Caco-2 (cell line): ENCODE results near the gene TAF3. TPM values are rescaled to one million over a fixed set of nuclear protein-coding genes. Genes with fewer than 3 reads are reported as not detected.

Experiments used
- BruUV-seq: library from RNA; stranded (reverse); fragments of 400-500 nt; replicated peaks from 2 replicates; lab custom pipeline; 2021; lab: Mats Ljungman, UMichigan
- CTCF ChIA-PET: fragments of 300-600 bp; sonication (Branson Sonifier 250); formaldehyde crosslinking; loops from one replicate; lab custom pipeline; 2022; ENCODE audit warnings: antibody characterized with exemption; lab: Charles Lee
- POLR2A ChIA-PET: fragments of 300-600 bp; sonication (Branson Sonifier 250); formaldehyde crosslinking; loops from one replicate; lab custom pipeline; 2022; ENCODE audit warnings: antibody characterized with exemption; lab: Charles Lee
- DNase-seq, 2 experiments: peaks; one replicate each; pipeline versions ENCODE4 v3.0.0 to v3.0.0-alpha.2; 2020 to 2022
- H3K27me3 ChIP-seq: replicated peaks from 2 replicates; pipeline ENCODE4 v1.6.0; 2011; ENCODE audit warnings: low read length; ENCODE audit not compliant: control insufficient read depth, insufficient read depth
- H3K36me3 ChIP-seq: 2 replicates; pipeline ENCODE4 v1.5.1; 2011; ENCODE audit warnings: low read length; ENCODE audit not compliant: control insufficient read depth, insufficient read depth
- H3K4me1 ChIP-seq: fragments of 250-450 bp; sonication (Bioruptor Pico); 2 replicates; pipeline ENCODE4 v1.5.1; 2020; ENCODE audit warnings: mild to moderate bottlenecking
- H3K4me3 ChIP-seq: 2 replicates; pipeline ENCODE4 v1.5.1; 2011; ENCODE audit warnings: low read depth, mild to moderate bottlenecking, control low read depth, low read length
- H3K9me3 ChIP-seq: fragments of 250-450 bp; sonication (Bioruptor Pico); 2 replicates; pipeline ENCODE4 v1.5.1; 2020; ENCODE audit warnings: mild to moderate bottlenecking, moderate library complexity
- H3K27ac Mint-ChIP-seq: one replicate; pipeline ENCODE4 v1.8.0; 2022; ENCODE audit warnings: mixed read lengths; ENCODE audit not compliant: unreplicated experiment
- H3K27me3 Mint-ChIP-seq: one replicate; pipeline ENCODE4 v1.8.0; 2022; ENCODE audit warnings: mixed read lengths; ENCODE audit not compliant: insufficient read depth, unreplicated experiment
- H3K36me3 Mint-ChIP-seq: one replicate; pipeline ENCODE4 v1.8.0; 2022; ENCODE audit warnings: mild to moderate bottlenecking, mixed read lengths; ENCODE audit not compliant: insufficient read depth, unreplicated experiment
- H3K4me1 Mint-ChIP-seq: one replicate; pipeline ENCODE4 v1.8.0; 2022; ENCODE audit warnings: low read depth, mixed read lengths; ENCODE audit not compliant: unreplicated experiment
- H3K4me3 Mint-ChIP-seq: one replicate; pipeline ENCODE4 v1.8.0; 2022; ENCODE audit warnings: mild to moderate bottlenecking, moderate library complexity, mixed read lengths; ENCODE audit not compliant: unreplicated experiment
- H3K9me3 Mint-ChIP-seq: one replicate; pipeline ENCODE4 v1.8.0; 2022; ENCODE audit warnings: mixed read lengths; ENCODE audit not compliant: unreplicated experiment
- intact Hi-C: fragments of 100-400 bp; cut with micrococcal nuclease; formaldehyde crosslinking; loops from one replicate; pipeline ENCODE4 v1.10.0; 2022; ENCODE audit not compliant: unreplicated experiment
- total RNA-seq: library from RNA; stranded (reverse); gene quantifications from 2 replicates; pipeline ENCODE4 v1.2.3, GENCODE V29; 2022
- TF ChIP-seq, protein P1 (sequence below), 2 experiments: fragments of 200-600 bp in 1 of 2; IDR thresholded peaks; 1 replicate in 1 of 2; 2 replicates in 1 of 2; pipeline versions ENCODE4 v1.5.1 to v1.8.0; 2011 to 2022; ENCODE audit warnings: antibody characterized with exemption in 1 of 2, control low read depth in 1 of 2, inconsistent platforms in 1 of 2, low read depth in 1 of 2, low read length in 1 of 2, mild to moderate bottlenecking in 1 of 2, moderate library complexity in 1 of 2; ENCODE audit not compliant: insufficient read depth in 1 of 2, severe bottlenecking in 1 of 2, unreplicated experiment in 1 of 2

Gene TAF3
- total RNA-seq, 1 experiment from 2014 or later: 30.6 TPM

GRCh38 chr10:7862121-7862514 is 43.8 kb downstream of the TAF3 start:
- Histone ChIP-seq H3K36me3 (no peaks in the 10 kb centered on the region), H3K4me1 (peaks cover 22% of the 10 kb centered on the region), H3K9me3 (peaks cover 23% of the 10 kb centered on the region), H3K27me3 (no peaks in the 10 kb centered on the region), H3K4me3 (no peak overlapping the region)
- no TSS peak for BruUV-seq
- DNase-seq: no peak
- peaks cover 46% of the 10 kb centered on the region for H3K36me3 Mint-ChIP-seq
- peak overlapping the region; percentile 54 for H3K27ac Mint-ChIP-seq
- CTCF ChIA-PET: no interaction called here
- H3K9me3 Mint-ChIP-seq: peaks cover 57% of the 10 kb centered on the region
- H3K4me3 Mint-ChIP-seq: no peak overlapping the region
- H3K4me1 Mint-ChIP-seq: peaks cover 46% of the 10 kb centered on the region
- TF ChIP-seq, protein P1, sequence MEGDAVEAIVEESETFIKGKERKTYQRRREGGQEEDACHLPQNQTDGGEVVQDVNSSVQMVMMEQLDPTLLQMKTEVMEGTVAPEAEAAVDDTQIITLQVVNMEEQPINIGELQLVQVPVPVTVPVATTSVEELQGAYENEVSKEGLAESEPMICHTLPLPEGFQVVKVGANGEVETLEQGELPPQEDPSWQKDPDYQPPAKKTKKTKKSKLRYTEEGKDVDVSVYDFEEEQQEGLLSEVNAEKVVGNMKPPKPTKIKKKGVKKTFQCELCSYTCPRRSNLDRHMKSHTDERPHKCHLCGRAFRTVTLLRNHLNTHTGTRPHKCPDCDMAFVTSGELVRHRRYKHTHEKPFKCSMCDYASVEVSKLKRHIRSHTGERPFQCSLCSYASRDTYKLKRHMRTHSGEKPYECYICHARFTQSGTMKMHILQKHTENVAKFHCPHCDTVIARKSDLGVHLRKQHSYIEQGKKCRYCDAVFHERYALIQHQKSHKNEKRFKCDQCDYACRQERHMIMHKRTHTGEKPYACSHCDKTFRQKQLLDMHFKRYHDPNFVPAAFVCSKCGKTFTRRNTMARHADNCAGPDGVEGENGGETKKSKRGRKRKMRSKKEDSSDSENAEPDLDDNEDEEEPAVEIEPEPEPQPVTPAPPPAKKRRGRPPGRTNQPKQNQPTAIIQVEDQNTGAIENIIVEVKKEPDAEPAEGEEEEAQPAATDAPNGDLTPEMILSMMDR (IDR thresholded peaks at IDR 0.05; ENCODE audit: insufficient read depth in 1 of 2, low read depth in 1 of 2, low read length in 1 of 2, severe bottlenecking in 1 of 2, unreplicated experiment in 1 of 2): no peak
- intact Hi-C loops: no loop called here
- POLR2A ChIA-PET: no interaction called here
- H3K27me3 Mint-ChIP-seq: no peaks in the 10 kb centered on the region

- no peak overlapping the region for H3K4me3 Mint-ChIP-seq
- Histone ChIP-seq H3K4me3 (no peak overlapping the region), H3K9me3 (peaks cover 16% of the 10 kb centered on the region), H3K4me1 (peaks cover 13% of the 10 kb centered on the region), H3K36me3 (no peaks in the 10 kb centered on the region; the same call in 1 of the 2 replicates), H3K27me3 (no peaks in the 10 kb centered on the region)
- TF ChIP-seq, protein P1 (IDR thresholded peaks at IDR 0.05; ENCODE audit: insufficient read depth in 1 of 2, low read depth in 1 of 2, low read length in 1 of 2, severe bottlenecking in 1 of 2, unreplicated experiment in 1 of 2): no peak
- H3K9me3 Mint-ChIP-seq: peaks cover 47% of the 10 kb centered on the region
- peak overlapping the region; percentile 7 for H3K27ac Mint-ChIP-seq
- CTCF ChIA-PET: no interaction called here
- BruUV-seq: no TSS peak
- peaks cover 30% of the 10 kb centered on the region for H3K36me3 Mint-ChIP-seq
- H3K4me1 Mint-ChIP-seq: peaks cover 31% of the 10 kb centered on the region
- DNase-seq: no peak
- intact Hi-C loops: no loop called here
- POLR2A ChIA-PET: no interaction called here
- H3K27me3 Mint-ChIP-seq: no peaks in the 10 kb centered on the region
These were observed 47.9 kb downstream of the TAF3 start for GRCh38 chr10:7866176-7866575.

GRCh38 chr10:7872041-7872442 is 53.7 kb downstream of the TAF3 start:
- no TSS peak for BruUV-seq
- no peaks in the 10 kb centered on the region for H3K27me3 ChIP-seq
- H3K36me3 Mint-ChIP-seq: peaks cover 7% of the 10 kb centered on the region
- POLR2A ChIA-PET: interaction anchor here (0.6 kb wide), 3 partner anchors 270 to 870 kb away, joined by 4 to 6 read pairs (median 6); no protein-coding TSS in a partner anchor
- H3K4me3 ChIP-seq: peak overlapping the region; percentile 25
- peak in 1 of 2 experiments; percentile 21 for DNase-seq
- H3K4me3 Mint-ChIP-seq: peak overlapping the region; percentile 66
- no peaks in the 10 kb centered on the region for H3K9me3 ChIP-seq
- H3K4me1 Mint-ChIP-seq: peaks cover 11% of the 10 kb centered on the region
- no peaks in the 10 kb centered on the region; the same call in 1 of the 2 replicates for H3K36me3 ChIP-seq
- no peak overlapping the region for H3K27ac Mint-ChIP-seq
- TF ChIP-seq, protein P1 (IDR thresholded peaks at IDR 0.05; ENCODE audit: insufficient read depth in 1 of 2, low read depth in 1 of 2, low read length in 1 of 2, severe bottlenecking in 1 of 2, unreplicated experiment in 1 of 2): peak; percentile 83
- H3K4me1 ChIP-seq: peaks cover 26% of the 10 kb centered on the region
- H3K27me3 Mint-ChIP-seq: no peaks in the 10 kb centered on the region
- intact Hi-C loops: loop anchor here (10.0 kb wide), 4 partner anchors 347 to 1433 kb away; no protein-coding TSS in a partner anchor
- H3K9me3 Mint-ChIP-seq: no peaks in the 10 kb centered on the region
- CTCF ChIA-PET: interaction anchor here (0.5 to 1.5 kb wide), 31 partner anchors 12 to 1428 kb away, joined by 3 to 9 read pairs (median 3); no protein-coding TSS in a partner anchor
